IMR-90 (cell line): ENCODE measurements around the gene DIAPH1. TPM values are rescaled to one million over a fixed set of nuclear protein-coding genes. Genes with fewer than 3 reads are reported as not detected.

ENCODE experiments used
- ATAC-seq: fragments of 200-7000 bp; cut with Tn5 transposase; 2 replicates; pipeline ENCODE4 v1.9.1; 2020; ENCODE audit warnings: low read depth, mild to moderate bottlenecking, moderate library complexity
- BruUV-seq: library from RNA; stranded (reverse); fragments of 400-500 nt; replicated peaks from 2 replicates; lab custom pipeline; 2021; lab: Mats Ljungman, UMichigan
- CTCF ChIA-PET: fragments of 300-600 bp; formaldehyde crosslinking; extraction: SDS; loops from one replicate; lab custom pipeline; 2021; ENCODE audit warnings: antibody characterized with exemption; lab: Yijun Ruan, JAX
- POLR2A ChIA-PET: fragments of 300-600 bp; sonication (Branson Sonifier 250); formaldehyde crosslinking; loops from one replicate; lab custom pipeline; 2022; ENCODE audit warnings: antibody characterized with exemption; ENCODE audit not compliant: unreplicated experiment; lab: Charles Lee
- DNase-seq: peaks from one replicate; pipeline ENCODE4 v3.0.0; 2013
- H2AFZ ChIP-seq: replicated peaks from 2 replicates; pipeline ENCODE3; 2013; ENCODE audit warnings: low read length, mild to moderate bottlenecking; ENCODE audit not compliant: poor library complexity
- H2AK5ac ChIP-seq: 2 replicates; pipeline ENCODE4 v1.6.1; 2013; ENCODE audit warnings: low read depth, low read length, inconsistent platforms
- H2AK9ac ChIP-seq: replicated peaks from 2 replicates; pipeline ENCODE3; 2013; ENCODE audit warnings: mild to moderate bottlenecking, low read depth, low read length, moderate library complexity; ENCODE audit not compliant: poor library complexity
- H2BK120ac ChIP-seq: 2 replicates; pipeline ENCODE4 v1.6.1; 2013; ENCODE audit warnings: low read depth, low read length, inconsistent platforms
- H2BK15ac ChIP-seq: 3 replicates; pipeline ENCODE4 v1.6.1; 2013; ENCODE audit warnings: low read depth, low read length, inconsistent platforms
- H2BK20ac ChIP-seq: 2 replicates; pipeline ENCODE4 v1.6.1; 2013; ENCODE audit warnings: low read depth, mild to moderate bottlenecking, inconsistent platforms, low read length, moderate library complexity
- H2BK5ac ChIP-seq: 2 replicates; pipeline ENCODE4 v1.6.1; 2013; ENCODE audit warnings: mild to moderate bottlenecking, low read depth, low read length, inconsistent platforms; ENCODE audit not compliant: poor library complexity, severe bottlenecking
- H3K14ac ChIP-seq: replicated peaks from 2 replicates; pipeline ENCODE4 v1.6.1; 2013; ENCODE audit warnings: low read depth, low read length, inconsistent platforms
- H3K18ac ChIP-seq: 2 replicates; pipeline ENCODE4 v1.6.1; 2013; ENCODE audit warnings: low read depth, low read length, control low read depth
- H3K23ac ChIP-seq: 2 replicates; pipeline ENCODE4 v1.6.1; 2013; ENCODE audit warnings: low read depth, low read length, inconsistent platforms
- H3K27ac ChIP-seq: 2 replicates; pipeline ENCODE4 v1.5.1; 2013; ENCODE audit warnings: mild to moderate bottlenecking, control low read depth, low read length; ENCODE audit not compliant: insufficient read depth
- H3K27me3 ChIP-seq: 2 replicates; pipeline ENCODE4 v1.6.1; 2013; ENCODE audit warnings: low read length; ENCODE audit not compliant: control insufficient read depth, insufficient read depth
- H3K36me3 ChIP-seq: 2 replicates; pipeline ENCODE4 v1.6.1; 2013; ENCODE audit warnings: low read length, mixed read lengths; ENCODE audit not compliant: control insufficient read depth, insufficient read depth
- H3K4ac ChIP-seq: 2 replicates; pipeline ENCODE4 v1.6.1; 2013; ENCODE audit warnings: low read depth, low read length, inconsistent platforms
- H3K4me1 ChIP-seq: 2 replicates; pipeline ENCODE4 v1.6.1; 2013; ENCODE audit warnings: low read length, mixed read lengths; ENCODE audit not compliant: control insufficient read depth, insufficient read depth
- H3K4me2 ChIP-seq: 2 replicates; pipeline ENCODE4 v1.6.1; 2013; ENCODE audit warnings: low read depth, mild to moderate bottlenecking, control low read depth, low read length, moderate library complexity
- H3K4me3 ChIP-seq: 2 replicates; pipeline ENCODE4 v1.5.1; 2013; ENCODE audit warnings: low read depth, mild to moderate bottlenecking, control low read depth, low read length, moderate library complexity; ENCODE audit not compliant: insufficient read depth
- H3K56ac ChIP-seq: 2 replicates; pipeline ENCODE4 v1.6.1; 2013; ENCODE audit warnings: low read length, inconsistent platforms; ENCODE audit not compliant: insufficient read depth; ENCODE audit errors: extremely low read depth
- H3K79me1 ChIP-seq, 2 experiments: 2 replicates each; pipeline ENCODE4 v1.6.1; 2013; ENCODE audit warnings: low read length in 2 of 2, inconsistent platforms in 1 of 2, low read depth in 1 of 2
- H3K9ac ChIP-seq: 2 replicates; pipeline ENCODE4 v1.6.1; 2013; ENCODE audit warnings: low read depth, low read length, control low read depth
- H3K9me1 ChIP-seq: 2 replicates; pipeline ENCODE4 v1.6.1; 2013; ENCODE audit warnings: low read length, inconsistent platforms; ENCODE audit not compliant: insufficient read depth
- H3K9me3 ChIP-seq: 2 replicates; pipeline ENCODE4 v1.6.1; 2013; ENCODE audit warnings: low read length; ENCODE audit not compliant: control insufficient read depth, insufficient read depth
- H4K20me1 ChIP-seq: 2 replicates; pipeline ENCODE4 v1.6.1; 2013; ENCODE audit warnings: low read length, inconsistent platforms; ENCODE audit not compliant: insufficient read depth
- H4K5ac ChIP-seq: 2 replicates; pipeline ENCODE4 v1.6.1; 2013; ENCODE audit warnings: mild to moderate bottlenecking, low read depth, low read length, control low read depth
- H4K8ac ChIP-seq, 2 experiments: 2 replicates each; pipeline ENCODE4 v1.6.1; 2013; ENCODE audit warnings: low read depth in 2 of 2, low read length in 2 of 2, control low read depth in 1 of 2, inconsistent platforms in 1 of 2
- H4K91ac ChIP-seq: 2 replicates; pipeline ENCODE4 v1.6.1; 2013; ENCODE audit warnings: low read depth, low read length, inconsistent platforms; ENCODE audit not compliant: insufficient read depth
- BHLHE40 ChIP-seq: fragments of 150-350 bp; IDR thresholded peaks from 2 replicates; pipeline ENCODE4 v1.6.1; 2016; ENCODE audit warnings: mild to moderate bottlenecking, low read depth, low read length
- CEBPB ChIP-seq: IDR thresholded peaks from 2 replicates; pipeline ENCODE4 v1.6.1; 2012; ENCODE audit warnings: low read depth, low read length, improper control_type of control experiment
- CHD1 ChIP-seq: IDR thresholded peaks from 2 replicates; pipeline ENCODE4 v1.6.1; 2012; ENCODE audit warnings: low read depth, low read length, improper control_type of control experiment
- ELK1 ChIP-seq: fragments of 150-350 bp; IDR thresholded peaks from 2 replicates; pipeline ENCODE4 v1.6.1; 2016; ENCODE audit warnings: low read depth, mild to moderate bottlenecking, low read length, moderate library complexity, borderline replicate concordance
- FOS ChIP-seq: fragments of 150-350 bp; IDR thresholded peaks from 2 replicates; pipeline ENCODE4 v1.6.1; 2016; ENCODE audit warnings: low read depth, low read length
- MAFK ChIP-seq: IDR thresholded peaks from 2 replicates; pipeline ENCODE4 v1.6.1; 2012; ENCODE audit warnings: low read depth, low read length, improper control_type of control experiment
- MAZ ChIP-seq: IDR thresholded peaks from 2 replicates; pipeline ENCODE4 v1.6.1; 2012; ENCODE audit warnings: low read depth, mild to moderate bottlenecking, low read length, improper control_type of control experiment, moderate library complexity, borderline replicate concordance
- MXI1 ChIP-seq: IDR thresholded peaks from 2 replicates; pipeline ENCODE4 v1.6.1; 2012; ENCODE audit warnings: low read depth, mild to moderate bottlenecking, low read length, moderate library complexity, borderline replicate concordance
- NFE2L2 ChIP-seq: fragments of 150-350 bp; IDR thresholded peaks from 2 replicates; pipeline ENCODE4 v1.6.1; 2016; ENCODE audit warnings: low read depth, mild to moderate bottlenecking, low read length
- POLR2A ChIP-seq: IDR thresholded peaks from 2 replicates; pipeline ENCODE4 v1.6.1; 2012; ENCODE audit warnings: mild to moderate bottlenecking, low read depth, low read length
- RAD21 ChIP-seq: IDR thresholded peaks from 2 replicates; pipeline ENCODE4 v1.6.1; 2012; ENCODE audit warnings: low read length, improper control_type of control experiment
- RCOR1 ChIP-seq: IDR thresholded peaks from 2 replicates; pipeline ENCODE4 v1.6.1; 2012; ENCODE audit warnings: mild to moderate bottlenecking, low read length, improper control_type of control experiment; ENCODE audit not compliant: insufficient replicate concordance
- RFX5 ChIP-seq: IDR thresholded peaks from 2 replicates; pipeline ENCODE4 v1.8.0; 2012; ENCODE audit warnings: low read depth, mild to moderate bottlenecking, low read length, moderate library complexity
- SMC3 ChIP-seq: fragments of 150-350 bp; IDR thresholded peaks from 2 replicates; pipeline ENCODE4 v1.6.1; 2016; ENCODE audit warnings: low read depth, mild to moderate bottlenecking, antibody characterized with exemption, low read length, moderate library complexity
- USF2 ChIP-seq: fragments of 150-350 bp; IDR thresholded peaks from 2 replicates; pipeline ENCODE4 v1.6.1; 2017; ENCODE audit warnings: mild to moderate bottlenecking, antibody characterized with exemption, low read length, low read depth
- WGBS, 2 experiments: methylation state at CpG; one replicate each; pipeline versions ENCODE4 v1.1.5 to v1.1.7; 2013; ENCODE audit warnings: missing lambda C conversion rate in 2 of 2; ENCODE audit not compliant: insufficient read length in 1 of 2; ENCODE audit errors: extremely low coverage in 2 of 2; 5-methylcytosine and 5-hydroxymethylcytosine counted together
- dilution Hi-C: fragments of 300-500 bp; cut with HindIII; formaldehyde crosslinking; loops from one replicate; pipeline ENCODE4 v1.14.3; 2018; ENCODE audit warnings: low sequenced_read_pairs; ENCODE audit not compliant: unreplicated experiment
- in situ Hi-C: fragments of 300-500 bp; cut with MboI; formaldehyde crosslinking; loops from 3 replicates; pipeline ENCODE4 v1.14.3; 2019; ENCODE audit warnings: low sequenced_read_pairs, inconsistent platforms, mixed read lengths
- intact Hi-C: fragments of 100-400 bp; cut with micrococcal nuclease; formaldehyde crosslinking; loops from 2 replicates; pipeline ENCODE4 v1.10.0; 2022
- polyA plus RNA-seq, 3 experiments: library from polyadenylated mRNA; depleted of rRNA; stranded (reverse); fragments of >200 nt; gene quantifications; 2 replicates each; pipeline ENCODE4 v1.2.3, GENCODE V29; 2012; ENCODE audit warnings: low replicate concordance in 1 of 3
- total RNA-seq: library from RNA; depleted of rRNA; stranded (reverse); fragments of >200 nt; gene quantifications from 2 replicates; pipeline ENCODE4 v1.2.3, GENCODE V29; 2012

DIAPH1 gene
- total and polyA plus RNA-seq, 2 of the 4 experiments (the other 2 are of a cell fraction): 12.0 to 37.4 TPM

DNA sequence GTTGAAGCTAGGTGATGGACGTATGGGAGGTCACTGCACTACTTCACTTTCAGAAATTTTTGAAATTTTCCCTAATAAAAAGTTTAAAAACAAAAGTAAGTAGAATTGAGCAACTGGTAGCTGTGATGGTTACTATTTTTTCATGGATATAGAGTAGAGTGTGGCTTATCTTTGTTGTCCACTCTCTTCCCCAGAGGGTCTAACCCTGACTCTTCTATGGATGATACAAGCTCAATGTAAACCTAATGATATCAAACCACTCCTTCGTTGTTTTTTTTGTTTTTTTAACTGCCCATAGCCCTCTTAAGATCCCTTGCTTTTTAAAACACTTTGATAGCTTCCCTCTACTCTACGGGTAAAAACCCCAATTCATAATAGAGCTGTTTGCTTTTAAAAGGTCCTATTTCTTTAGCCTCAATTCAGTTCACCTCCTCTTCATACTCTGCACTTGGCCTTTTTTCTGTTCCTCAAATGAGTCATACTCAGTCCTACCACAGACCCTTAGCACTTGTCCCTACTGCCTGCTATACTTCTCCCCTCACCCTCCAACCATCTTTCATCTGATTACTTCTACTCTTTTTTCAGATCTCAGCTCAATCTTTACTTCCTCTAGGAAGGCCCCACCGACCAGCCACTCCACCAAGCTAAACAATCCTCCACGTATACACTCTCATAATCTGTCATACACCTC, 15.2 kb upstream of the DIAPH1 start:
- Histone ChIP-seq H3K18ac (no peak overlapping the region), H3K9ac (no peak overlapping the region), H3K23ac (no peak overlapping the region), H4K5ac (no peak overlapping the region), H4K20me1 (peaks cover 29% of the 10 kb centered on the region), H2BK120ac (no peak overlapping the region), H3K56ac (no peak overlapping the region), H3K4ac (no peak overlapping the region), H3K36me3 (peaks cover 20% of the 10 kb centered on the region), H3K4me1 (peaks cover 12% of the 10 kb centered on the region), H2AK5ac (no peak overlapping the region), H2BK5ac (no peak overlapping the region), H3K27ac (no peak overlapping the region), H3K4me3 (no peak overlapping the region), H2AFZ (no peak overlapping the region), H4K91ac (no peak overlapping the region), H3K9me1 (peaks cover 40% of the 10 kb centered on the region), H3K4me2 (no peak overlapping the region), H2BK15ac (no peak overlapping the region), H2BK20ac (no peak overlapping the region), H4K8ac (no peak overlapping the region), H3K79me1 (peaks cover 41 to 60% of the 10 kb centered on the region in 2 experiments), H3K14ac (no peak overlapping the region), H2AK9ac (no peak overlapping the region), H3K9me3 (no peaks in the 10 kb centered on the region), H3K27me3 (no peaks in the 10 kb centered on the region)
- WGBS, 2 experiments: 90 to 100% methylated on average over 1 of the region's 5 CpGs
- ATAC-seq: no peak
- ChIA-PET CTCF (interaction anchor here (1.4 to 1.8 kb wide), 2 partner anchors 14 to 42 kb away, joined by 4 to 7 read pairs; partner anchors contain the start of gene DIAPH1), POLR2A (no interaction called here)
- in situ Hi-C loops: no loop called here
- intact Hi-C loops: no loop called here
- DNase-seq: no peak
- TF ChIP-seq USF2: no peak
- no peak for TF ChIP-seq ELK1
- no peak for TF ChIP-seq MXI1
- TF ChIP-seq CHD1: no peak
- TF ChIP-seq RFX5: no peak
- no peak for TF ChIP-seq SMC3
- TF ChIP-seq RAD21: no peak
- no peak for TF ChIP-seq BHLHE40
- no peak for TF ChIP-seq FOS
- TF ChIP-seq NFE2L2: no peak
- no peak for TF ChIP-seq MAZ
- TF ChIP-seq RCOR1: no peak
- TF ChIP-seq MAFK: no peak
- no peak for TF ChIP-seq POLR2A
- no peak for TF ChIP-seq CEBPB
- BruUV-seq: no TSS peak
- dilution Hi-C loops: no loop called here
